A549 (cell line): ENCODE measurements around the gene INPP5A. TPM values are rescaled to one million over a fixed set of nuclear protein-coding genes. Genes with fewer than 3 reads are reported as not detected.

ENCODE experiments used
- ATAC-seq, 2 experiments: fragments of 200-7000 bp in 1 of 2; fragments of >200 bp in 1 of 2; cut with Nextera tagmentation in 1 of 2; cut with Tn5 transposase in 1 of 2; 3 replicates each; pipeline versions ENCODE4 v1.8.0 to v1.9.1; 2018 to 2020; ENCODE audit warnings: mild to moderate bottlenecking in 1 of 2, moderate library complexity in 1 of 2
- CTCF ChIA-PET: fragments of 300-600 bp; sonication (Branson Sonifier 250); formaldehyde crosslinking; extraction: SDS; loops from one replicate; lab custom pipeline; 2021; ENCODE audit warnings: antibody characterized with exemption, inconsistent platforms; lab: Yijun Ruan, JAX
- POLR2A ChIA-PET: fragments of 350-600 bp; formaldehyde crosslinking; extraction: SDS; loops from one replicate; lab custom pipeline; 2021; ENCODE audit warnings: antibody characterized with exemption, inconsistent platforms; lab: Yijun Ruan, JAX
- DNase-seq, 2 experiments: peaks; one replicate each; pipeline versions ENCODE4 v3.0.0 to v3.0.0-alpha.2; 2011 to 2016; ENCODE audit warnings: low read depth in 1 of 2, low spot score in 1 of 2
- FAIRE-seq: peaks from 2 replicates; lab custom pipeline; 2011; peaks lifted over from hg19 to GRCh38; lab: Jason Lieb, UNC
- H3K27ac ChIP-seq, 2 experiments: fragments of >200 bp; sonication (Bioruptor Twin); formaldehyde crosslinking; 3 replicates each; pipeline ENCODE4 v1.5.1; 2016 to 2017
- H3K4me1 ChIP-seq: fragments of >200 bp; sonication (Bioruptor Twin); formaldehyde crosslinking; 3 replicates; pipeline ENCODE4 v1.6.1; 2016
- H3K4me2 ChIP-seq: fragments of >200 bp; sonication (Bioruptor Twin); formaldehyde crosslinking; 3 replicates; pipeline ENCODE4 v1.6.1; 2016
- H3K4me3 ChIP-seq: fragments of >200 bp; sonication (Bioruptor Twin); formaldehyde crosslinking; 3 replicates; pipeline ENCODE4 v1.5.1; 2016
- H3K9me3 ChIP-seq: fragments of >200 bp; sonication (Bioruptor Twin); formaldehyde crosslinking; 3 replicates; pipeline ENCODE4 v1.6.1; 2016
- CBX2 ChIP-seq: fragments of 200-600 bp; sonication (generic); IDR thresholded peaks from 2 replicates; pipeline ENCODE4 v1.6.1; 2016; ENCODE audit warnings: low read depth, mild to moderate bottlenecking, borderline replicate concordance
- CBX8 ChIP-seq: fragments of 200-600 bp; sonication (generic); IDR thresholded peaks from 2 replicates; pipeline ENCODE4 v1.6.1; 2016
- CHD4 ChIP-seq: fragments of 200-600 bp; sonication (generic); IDR thresholded peaks from 2 replicates; pipeline ENCODE4 v1.6.1; 2016; ENCODE audit warnings: antibody characterized with exemption, mild to moderate bottlenecking, borderline replicate concordance
- EHF ChIP-seq: fragments of 250-450 bp; sonication (Bioruptor Pico); IDR thresholded peaks from 2 replicates; pipeline ENCODE4 v1.5.0; 2020; ENCODE audit warnings: mild to moderate bottlenecking
- EHMT2 ChIP-seq: fragments of 200-600 bp; sonication (generic); IDR thresholded peaks from 2 replicates; pipeline ENCODE4 v1.6.1; 2016; ENCODE audit warnings: antibody characterized with exemption, low read depth, mild to moderate bottlenecking, moderate library complexity
- EP300 ChIP-seq, 2 experiments: fragments of >200 bp; sonication (Bioruptor Twin); formaldehyde crosslinking; IDR thresholded peaks; 2 replicates in 1 of 2; 3 replicates in 1 of 2; pipeline ENCODE4 v1.6.1; 2016 to 2017
- ESRRA ChIP-seq: fragments of 150-350 bp; IDR thresholded peaks from 2 replicates; pipeline ENCODE4 v1.6.1; 2014; ENCODE audit warnings: mild to moderate bottlenecking, low read length, borderline replicate concordance
- HOXA7 ChIP-seq: fragments of 250-450 bp; sonication (Bioruptor Pico); IDR thresholded peaks from 2 replicates; pipeline ENCODE4 v1.5.0; 2020; ENCODE audit warnings: mild to moderate bottlenecking, moderate library complexity
- JUN ChIP-seq, 2 experiments: fragments of >200 bp; sonication (Bioruptor Twin); formaldehyde crosslinking; IDR thresholded peaks; 2 replicates in 1 of 2; 3 replicates in 1 of 2; pipeline ENCODE4 v1.6.1; 2016 to 2017
- KDM1A ChIP-seq: fragments of 200-600 bp; sonication (generic); IDR thresholded peaks from 2 replicates; pipeline ENCODE4 v1.6.1; 2016; ENCODE audit warnings: low read depth, mild to moderate bottlenecking
- NFE2L2 ChIP-seq: fragments of 150-350 bp; conservative IDR thresholded peaks from 2 replicates; pipeline ENCODE4 v1.6.1; 2014; ENCODE audit warnings: low read length
- NR3C1 ChIP-seq: fragments of >200 bp; sonication (Bioruptor Twin); formaldehyde crosslinking; IDR thresholded peaks from 3 replicates; pipeline ENCODE4 v1.6.1; 2017
- PHF8 ChIP-seq: fragments of 200-600 bp; sonication (generic); IDR thresholded peaks from 2 replicates; pipeline ENCODE4 v1.6.1; 2016; ENCODE audit warnings: low read depth, mild to moderate bottlenecking, antibody characterized with exemption, moderate library complexity, borderline replicate concordance
- POLR2A ChIP-seq: IDR thresholded peaks from 2 replicates; pipeline ENCODE4 v1.6.1; 2012; ENCODE audit warnings: mild to moderate bottlenecking, low read length
- RFX5 ChIP-seq: fragments of 450-650 bp; IDR thresholded peaks from 2 replicates; pipeline ENCODE4 v1.7.1; 2014; ENCODE audit warnings: antibody characterized with exemption, mild to moderate bottlenecking, moderate library complexity
- RNF2 ChIP-seq: fragments of 200-600 bp; sonication (generic); IDR thresholded peaks from 2 replicates; pipeline ENCODE4 v1.6.1; 2016; ENCODE audit warnings: low read depth, mild to moderate bottlenecking, antibody characterized with exemption, moderate library complexity, borderline replicate concordance
- TP53 ChIP-seq: fragments of 250-450 bp; sonication (Bioruptor Pico); IDR thresholded peaks from 2 replicates; pipeline ENCODE4 v1.5.0; 2021; ENCODE audit warnings: mild to moderate bottlenecking, moderate library complexity
- ZFP36 ChIP-seq: fragments of 450-650 bp; IDR thresholded peaks from 2 replicates; pipeline ENCODE4 v1.6.1; 2014; ENCODE audit warnings: borderline replicate concordance; ENCODE audit not compliant: partially characterized antibody
- WGBS: methylation state at CpG from one replicate; pipeline ENCODE4 v1.1.6; 2017; ENCODE audit errors: missing lambda C conversion rate; 5-methylcytosine and 5-hydroxymethylcytosine counted together
- polyA minus RNA-seq: library from RNA; depleted of rRNA, polyadenylated mRNA; stranded (reverse); fragments of >200 nt; gene quantifications from 2 replicates; pipeline ENCODE4 v1.2.3, GENCODE V29; 2011; rRNA and poly(A)+ RNA removed
- polyA plus RNA-seq, 4 experiments: library from polyadenylated mRNA; depleted of rRNA in 3 of 4; stranded (reverse); fragments of >200 nt; fragmentation: RNase III in 1 of 4; extraction: RNeasy Plus Mini Kit Qiagen cat#74134 plus additional on column Dnase treatment in 1 of 4; gene quantifications; 2 replicates in 3 of 4; 3 replicates in 1 of 4; pipeline ENCODE4 v1.2.3, GENCODE V29; 2011 to 2017
- TF ChIP-seq, protein P1 (sequence below): fragments of >200 bp; sonication (Bioruptor Twin); formaldehyde crosslinking; IDR thresholded peaks from 2 replicates; pipeline ENCODE4 v1.6.1; 2016
- TF ChIP-seq, protein P2 (sequence below): fragments of 250-450 bp; sonication (Bioruptor Pico); IDR thresholded peaks from 2 replicates; pipeline ENCODE4 v1.5.0; 2021; ENCODE audit warnings: mild to moderate bottlenecking, moderate library complexity, borderline replicate concordance
- TF ChIP-seq, protein P3 (sequence below): fragments of 450-650 bp; IDR thresholded peaks from 2 replicates; pipeline ENCODE4 v1.6.1; 2014; ENCODE audit warnings: antibody characterized with exemption
- TF ChIP-seq, protein P4 (sequence below): IDR thresholded peaks from 2 replicates; pipeline ENCODE4 v1.6.1; 2012
- TF ChIP-seq, protein P5 (sequence below): fragments of 150-350 bp; IDR thresholded peaks from 2 replicates; pipeline ENCODE4 v1.6.1; 2014; ENCODE audit warnings: low read depth, mild to moderate bottlenecking, low read length

The INPP5A gene, protein sequence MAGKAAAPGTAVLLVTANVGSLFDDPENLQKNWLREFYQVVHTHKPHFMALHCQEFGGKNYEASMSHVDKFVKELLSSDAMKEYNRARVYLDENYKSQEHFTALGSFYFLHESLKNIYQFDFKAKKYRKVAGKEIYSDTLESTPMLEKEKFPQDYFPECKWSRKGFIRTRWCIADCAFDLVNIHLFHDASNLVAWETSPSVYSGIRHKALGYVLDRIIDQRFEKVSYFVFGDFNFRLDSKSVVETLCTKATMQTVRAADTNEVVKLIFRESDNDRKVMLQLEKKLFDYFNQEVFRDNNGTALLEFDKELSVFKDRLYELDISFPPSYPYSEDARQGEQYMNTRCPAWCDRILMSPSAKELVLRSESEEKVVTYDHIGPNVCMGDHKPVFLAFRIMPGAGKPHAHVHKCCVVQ
- polyA plus RNA-seq (2011; rRNA removed) (12.0 and 13.7 TPM in 2 replicates), polyA plus RNA-seq (2017; fragmentation: RNase III; extraction: RNeasy Plus Mini Kit Qiagen cat#74134 plus additional on column Dnase treatment) (11.5 to 15.1 TPM (median 12.3 TPM) in 3 replicates), polyA minus RNA-seq (12.6 and 19.2 TPM in 2 replicates)
- polyA plus RNA-seq (2012; cell fraction: cytosol; rRNA removed) = 10.7 and 11.9 TPM in 2 replicates
- polyA plus RNA-seq (2012; cell fraction: nucleus; rRNA removed) = 7.8 and 8.6 TPM in 2 replicates

DNA sequence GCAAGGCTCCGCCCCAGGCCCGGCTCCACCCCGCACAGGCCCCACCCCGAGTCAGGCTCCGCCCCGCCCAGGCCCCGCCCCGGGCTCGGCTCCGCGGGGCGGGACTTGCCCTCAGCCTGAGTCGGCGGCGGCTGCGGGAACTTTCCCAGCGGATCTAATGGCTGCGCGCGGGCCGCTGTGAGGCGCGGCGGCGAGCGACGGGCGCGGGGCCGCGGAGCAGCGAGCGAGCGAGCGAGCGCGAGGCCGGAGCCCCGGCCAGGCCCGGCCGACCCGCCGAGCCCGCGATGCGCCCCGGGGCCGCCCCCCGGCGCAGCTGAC, at the start of gene INPP5A:
Gene INPP5A (plus strand): TSS at position 104 of the 318 bp plus-strand sequence. CDS start 310 bp downstream, outside the sequence.
- H3K4me2 ChIP-seq = peak within 1 kb of the TSS; percentile 96
- POLR2A ChIA-PET = no interaction called here
- peaks cover 26% of the 10 kb centered on the region for H3K4me1 ChIP-seq
- H3K9me3 ChIP-seq = no peaks in the 10 kb centered on the region
- H3K27ac ChIP-seq = peak within 1 kb of the TSS; percentile 90 to 97
- DNase-seq (no peak), ATAC-seq (peak; percentile 61 to 86), FAIRE-seq (no peak)
- H3K4me3 ChIP-seq = peak within 1 kb of the TSS; percentile 79
- peak; percentile 70 for TF ChIP-seq POLR2A
- TF ChIP-seq, protein P1, sequence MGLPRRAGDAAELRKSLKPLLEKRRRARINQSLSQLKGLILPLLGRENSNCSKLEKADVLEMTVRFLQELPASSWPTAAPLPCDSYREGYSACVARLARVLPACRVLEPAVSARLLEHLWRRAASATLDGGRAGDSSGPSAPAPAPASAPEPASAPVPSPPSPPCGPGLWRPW = no peak
- TF ChIP-seq ESRRA = no peak
- TF ChIP-seq, protein P2, sequence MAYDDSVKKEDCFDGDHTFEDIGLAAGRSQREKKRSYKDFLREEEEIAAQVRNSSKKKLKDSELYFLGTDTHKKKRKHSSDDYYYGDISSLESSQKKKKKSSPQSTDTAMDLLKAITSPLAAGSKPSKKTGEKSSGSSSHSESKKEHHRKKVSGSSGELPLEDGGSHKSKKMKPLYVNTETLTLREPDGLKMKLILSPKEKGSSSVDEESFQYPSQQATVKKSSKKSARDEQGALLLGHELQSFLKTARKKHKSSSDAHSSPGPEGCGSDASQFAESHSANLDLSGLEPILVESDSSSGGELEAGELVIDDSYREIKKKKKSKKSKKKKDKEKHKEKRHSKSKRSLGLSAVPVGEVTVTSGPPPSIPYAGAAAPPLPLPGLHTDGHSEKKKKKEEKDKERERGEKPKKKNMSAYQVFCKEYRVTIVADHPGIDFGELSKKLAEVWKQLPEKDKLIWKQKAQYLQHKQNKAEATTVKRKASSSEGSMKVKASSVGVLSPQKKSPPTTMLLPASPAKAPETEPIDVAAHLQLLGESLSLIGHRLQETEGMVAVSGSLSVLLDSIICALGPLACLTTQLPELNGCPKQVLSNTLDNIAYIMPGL (CRISPR knock-in tag) = no peak
- no peak for TF ChIP-seq HOXA7 (CRISPR knock-in tag)
- WGBS = 0% methylated on average over 4 of the region's 50 CpGs
- CTCF ChIA-PET = interaction anchor here (1.7 to 2.2 kb wide), 2 partner anchors 40 to 78 kb away, joined by 7 read pairs; no protein-coding TSS in a partner anchor

DNA sequence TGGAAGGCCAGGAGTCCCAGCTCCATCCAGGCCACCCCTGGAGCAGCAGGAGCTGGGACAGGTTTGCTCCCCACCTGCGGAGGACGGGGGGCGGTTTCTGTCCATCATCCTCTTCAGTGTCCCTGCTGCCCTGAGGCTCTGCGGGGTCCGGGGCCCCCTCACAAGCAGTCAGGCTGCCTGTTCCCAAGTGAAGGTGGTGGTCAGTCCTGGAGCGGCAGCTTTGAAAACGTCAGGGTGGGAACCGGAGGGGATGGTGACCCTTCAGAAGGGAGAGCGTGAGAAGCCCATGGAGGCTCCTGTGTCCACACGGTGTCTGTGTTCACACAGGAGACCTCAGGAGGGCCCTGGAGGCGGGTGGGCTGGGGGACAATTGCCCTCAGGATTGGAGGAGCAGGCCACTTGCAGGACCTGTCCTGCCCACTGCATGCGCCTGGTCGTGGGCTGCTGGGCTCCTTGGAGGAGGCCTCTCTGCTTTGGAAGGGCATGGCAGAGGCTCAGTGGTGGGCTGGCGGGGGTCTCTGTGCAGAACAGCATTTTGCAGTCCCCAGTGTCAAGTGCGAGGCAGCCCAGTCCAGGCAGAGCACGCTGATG, 49.3 kb upstream of the INPP5A start:
- 65% methylated on average over 13 of the region's 16 CpGs for WGBS
- Histone ChIP-seq H3K9me3 (no peaks in the 10 kb centered on the region), H3K4me2 (no peak overlapping the region), H3K4me1 (no peaks in the 10 kb centered on the region), H3K27ac (no peak overlapping the region), H3K4me3 (no peak overlapping the region)
- ChIA-PET CTCF (interaction anchor here (1.5 kb wide), 1 partner anchor 29 kb away, joined by 7 read pairs; no protein-coding TSS in a partner anchor), POLR2A (no interaction called here)
- no peak for FAIRE-seq
- ATAC-seq = no peak; a peak in 1 of 6 replicates
- TF ChIP-seq, protein P1 = no peak
- TF ChIP-seq, protein P3, sequence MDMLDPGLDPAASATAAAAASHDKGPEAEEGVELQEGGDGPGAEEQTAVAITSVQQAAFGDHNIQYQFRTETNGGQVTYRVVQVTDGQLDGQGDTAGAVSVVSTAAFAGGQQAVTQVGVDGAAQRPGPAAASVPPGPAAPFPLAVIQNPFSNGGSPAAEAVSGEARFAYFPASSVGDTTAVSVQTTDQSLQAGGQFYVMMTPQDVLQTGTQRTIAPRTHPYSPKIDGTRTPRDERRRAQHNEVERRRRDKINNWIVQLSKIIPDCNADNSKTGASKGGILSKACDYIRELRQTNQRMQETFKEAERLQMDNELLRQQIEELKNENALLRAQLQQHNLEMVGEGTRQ = no peak
- TF ChIP-seq KDM1A (no peak), EHF (CRISPR knock-in tag) (no peak)
- TF ChIP-seq, protein P4, sequence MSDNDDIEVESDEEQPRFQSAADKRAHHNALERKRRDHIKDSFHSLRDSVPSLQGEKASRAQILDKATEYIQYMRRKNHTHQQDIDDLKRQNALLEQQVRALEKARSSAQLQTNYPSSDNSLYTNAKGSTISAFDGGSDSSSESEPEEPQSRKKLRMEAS = no peak
- DNase-seq = no peak

DNA sequence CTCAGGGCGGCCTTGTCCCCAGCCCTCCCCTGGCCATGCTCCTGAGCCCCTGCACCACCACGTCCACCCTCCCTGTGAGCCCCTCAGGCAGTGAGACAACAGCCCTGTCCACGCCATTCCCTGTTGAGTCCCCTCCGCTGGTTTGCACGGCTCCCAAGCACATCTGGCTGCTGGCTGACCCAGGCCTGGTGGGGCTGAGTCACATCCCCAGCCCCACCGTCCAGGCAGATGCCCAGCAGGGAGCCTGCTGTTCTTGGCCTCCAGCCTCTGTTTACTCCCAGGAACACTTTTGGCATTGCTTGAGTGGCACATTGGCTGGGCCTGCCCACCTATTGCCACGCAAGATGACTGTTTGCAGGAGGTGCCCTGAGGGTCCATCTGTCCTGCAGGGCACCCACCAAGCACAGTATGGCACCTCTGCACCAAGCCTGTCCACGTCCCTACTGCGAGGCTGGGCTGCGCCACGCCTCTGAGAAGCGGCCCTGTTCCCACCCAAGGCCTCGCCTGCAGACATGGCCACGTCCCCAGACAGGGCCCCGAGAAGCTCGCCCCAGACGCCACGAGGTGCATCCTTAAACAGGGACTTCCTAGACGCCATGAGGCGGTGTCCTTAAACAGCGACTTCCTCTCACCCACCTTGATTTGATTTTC, 48.4 kb upstream of the INPP5A start:
- WGBS = 69% methylated on average over 15 of the region's 21 CpGs
- FAIRE-seq (no peak), ATAC-seq (peak in 1 of 2 experiments; percentile 25; a peak in 1 of 6 replicates), DNase-seq (no peak)
- no peak for TF ChIP-seq POLR2A
- no peak for TF ChIP-seq RFX5
- TF ChIP-seq NR3C1 = no peak
- no peak for TF ChIP-seq EHMT2
- no peak for TF ChIP-seq TP53
- TF ChIP-seq ZFP36 = no peak
- TF ChIP-seq, protein P3 = no peak
- TF ChIP-seq PHF8 = no peak
- TF ChIP-seq, protein P5, sequence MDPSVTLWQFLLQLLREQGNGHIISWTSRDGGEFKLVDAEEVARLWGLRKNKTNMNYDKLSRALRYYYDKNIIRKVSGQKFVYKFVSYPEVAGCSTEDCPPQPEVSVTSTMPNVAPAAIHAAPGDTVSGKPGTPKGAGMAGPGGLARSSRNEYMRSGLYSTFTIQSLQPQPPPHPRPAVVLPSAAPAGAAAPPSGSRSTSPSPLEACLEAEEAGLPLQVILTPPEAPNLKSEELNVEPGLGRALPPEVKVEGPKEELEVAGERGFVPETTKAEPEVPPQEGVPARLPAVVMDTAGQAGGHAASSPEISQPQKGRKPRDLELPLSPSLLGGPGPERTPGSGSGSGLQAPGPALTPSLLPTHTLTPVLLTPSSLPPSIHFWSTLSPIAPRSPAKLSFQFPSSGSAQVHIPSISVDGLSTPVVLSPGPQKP = no peak
- TF ChIP-seq CHD4 = no peak
- TF ChIP-seq CBX2 = no peak
- no peak for TF ChIP-seq RNF2
- TF ChIP-seq, protein P4 = no peak
- no peak for TF ChIP-seq EP300 (IDR thresholded peaks at IDR 0.05)
- TF ChIP-seq JUN (IDR thresholded peaks at IDR 0.05) = no peak
- TF ChIP-seq CBX8 = no peak
- no peak for TF ChIP-seq NFE2L2
- POLR2A ChIA-PET = no interaction called here
- no peak overlapping the region for H3K4me3 ChIP-seq
- CTCF ChIA-PET = interaction anchor here (0.9 kb wide), 1 partner anchor 30 kb away, joined by 3 read pairs; no protein-coding TSS in a partner anchor
- H3K9me3 ChIP-seq = no peaks in the 10 kb centered on the region
- H3K4me1 ChIP-seq = no peaks in the 10 kb centered on the region
- no peak overlapping the region for H3K4me2 ChIP-seq
- H3K27ac ChIP-seq = no peak overlapping the region
